H9 (cell line): ENCODE results near the gene LMX1A. TPM values are rescaled to one million over a fixed set of nuclear protein-coding genes. Genes with fewer than 3 reads are reported as not detected.

Source experiments
- DNase-seq: peaks from one replicate; pipeline ENCODE4 v3.0.0-alpha.2; 2017
- H2AFZ ChIP-seq: one replicate; pipeline ENCODE4 v1.6.1; 2013; ENCODE audit warnings: mild to moderate bottlenecking, low read length, control low read depth, moderate library complexity
- H2AK5ac ChIP-seq: 2 replicates; pipeline ENCODE4 v1.6.1; 2013; ENCODE audit warnings: low read length, control low read depth, mixed read lengths; ENCODE audit not compliant: insufficient read length
- H2BK120ac ChIP-seq: one replicate; pipeline ENCODE4 v1.6.1; 2013; ENCODE audit warnings: low read depth, mild to moderate bottlenecking, low read length, control low read depth, inconsistent platforms; ENCODE audit not compliant: poor library complexity, severe bottlenecking
- H2BK12ac ChIP-seq: 2 replicates; pipeline ENCODE4 v1.6.1; 2013; ENCODE audit warnings: low read length, control low read depth, mixed read lengths, low read depth; ENCODE audit not compliant: insufficient read length
- H2BK15ac ChIP-seq: 2 replicates; pipeline ENCODE4 v1.6.1; 2013; ENCODE audit warnings: low read depth, low read length, control low read depth
- H2BK20ac ChIP-seq: one replicate; pipeline ENCODE4 v1.6.1; 2013; ENCODE audit warnings: low read depth, mild to moderate bottlenecking, low read length, control low read depth, inconsistent platforms; ENCODE audit not compliant: poor library complexity, severe bottlenecking
- H2BK5ac ChIP-seq: 2 replicates; pipeline ENCODE4 v1.6.1; 2013; ENCODE audit warnings: low read length, control low read depth, mixed read lengths; ENCODE audit not compliant: insufficient read length
- H3K14ac ChIP-seq: 2 replicates; pipeline ENCODE4 v1.6.1; 2013; ENCODE audit warnings: low read length, control low read depth; ENCODE audit not compliant: insufficient read depth
- H3K18ac ChIP-seq: 2 replicates; pipeline ENCODE4 v1.6.1; 2013; ENCODE audit warnings: low read depth, mild to moderate bottlenecking, mixed read lengths, low read length, control low read depth; ENCODE audit not compliant: insufficient read length
- H3K23ac ChIP-seq: 2 replicates; pipeline ENCODE4 v1.6.1; 2013; ENCODE audit warnings: low read length, control low read depth, mixed read lengths, low read depth; ENCODE audit not compliant: insufficient read length
- H3K23me2 ChIP-seq: 2 replicates; pipeline ENCODE4 v1.6.1; 2013; ENCODE audit warnings: low read depth, mild to moderate bottlenecking, mixed read lengths, low read length, control low read depth; ENCODE audit not compliant: insufficient read length, poor library complexity, severe bottlenecking
- H3K27ac ChIP-seq: 2 replicates; pipeline ENCODE4 v1.5.1; 2013; ENCODE audit warnings: low read length, control low read depth, mixed read lengths, low read depth; ENCODE audit not compliant: insufficient read length
- H3K27me3 ChIP-seq: 2 replicates; pipeline ENCODE4 v1.6.1; 2013; ENCODE audit warnings: low read length, control low read depth, inconsistent platforms; ENCODE audit not compliant: insufficient read depth
- H3K4ac ChIP-seq: 2 replicates; pipeline ENCODE4 v1.6.1; 2013; ENCODE audit warnings: low read depth, mild to moderate bottlenecking, control low read depth, inconsistent platforms, low read length, moderate library complexity
- H3K4me1 ChIP-seq: 2 replicates; pipeline ENCODE4 v1.6.1; 2013; ENCODE audit warnings: low read length, control low read depth, inconsistent platforms; ENCODE audit not compliant: insufficient read depth
- H3K4me2 ChIP-seq: 2 replicates; pipeline ENCODE4 v1.6.1; 2013; ENCODE audit warnings: low read length, control low read depth, mixed read lengths; ENCODE audit not compliant: insufficient read length, insufficient read depth
- H3K56ac ChIP-seq: 2 replicates; pipeline ENCODE4 v1.6.1; 2013; ENCODE audit warnings: low read depth, mild to moderate bottlenecking, mixed read lengths, low read length, control low read depth; ENCODE audit not compliant: insufficient read length
- H3K79me1 ChIP-seq: 2 replicates; pipeline ENCODE4 v1.6.1; 2013; ENCODE audit warnings: low read depth, mild to moderate bottlenecking, moderate library complexity, low read length, control low read depth, inconsistent platforms; ENCODE audit not compliant: insufficient read depth, poor library complexity, severe bottlenecking
- H3K79me2 ChIP-seq: 2 replicates; pipeline ENCODE4 v1.6.1; 2013; ENCODE audit warnings: low read length, control low read depth, inconsistent platforms; ENCODE audit not compliant: insufficient read depth
- H3K9ac ChIP-seq: 2 replicates; pipeline ENCODE4 v1.6.1; 2013; ENCODE audit warnings: low read length, control low read depth, mixed read lengths; ENCODE audit not compliant: insufficient read length; ENCODE audit errors: extremely low read depth
- H3K9me3 ChIP-seq: one replicate; pipeline ENCODE4 v1.6.1; 2013; ENCODE audit warnings: low read depth, low read length, inconsistent platforms; ENCODE audit not compliant: control insufficient read depth
- H3T11ph ChIP-seq: one replicate; pipeline ENCODE4 v1.6.1; 2013; ENCODE audit warnings: mild to moderate bottlenecking, low read length, control low read depth, inconsistent platforms
- H4K20me1 ChIP-seq: one replicate; pipeline ENCODE4 v1.6.1; 2013; ENCODE audit not compliant: control insufficient read depth, insufficient read length, insufficient read depth
- H4K5ac ChIP-seq: 2 replicates; pipeline ENCODE4 v1.6.1; 2013; ENCODE audit warnings: low read depth, mild to moderate bottlenecking, mixed read lengths, low read length, control low read depth; ENCODE audit not compliant: insufficient read length
- H4K8ac ChIP-seq: replicated peaks from 2 replicates; pipeline ENCODE4 v1.6.1; 2013; ENCODE audit warnings: low read length, control low read depth, mixed read lengths, low read depth; ENCODE audit not compliant: insufficient read length
- H4K91ac ChIP-seq: 2 replicates; pipeline ENCODE4 v1.6.1; 2013; ENCODE audit warnings: low read depth, mild to moderate bottlenecking, moderate library complexity, mixed read lengths, low read length, control low read depth; ENCODE audit not compliant: insufficient read length
- H3K27ac Mint-ChIP-seq, 3 experiments: 2 replicates in 2 of 3; 3 replicates in 1 of 3; pipeline ENCODE4 v1.8.0; 2020 to 2021; ENCODE audit warnings: mixed read lengths in 3 of 3, mild to moderate bottlenecking in 1 of 3, moderate library complexity in 1 of 3
- H3K27me3 Mint-ChIP-seq: 2 replicates; pipeline ENCODE4 v1.8.0; 2021; ENCODE audit warnings: low read depth, mild to moderate bottlenecking, moderate library complexity, mixed read lengths
- H3K36me3 Mint-ChIP-seq, 3 experiments: 2 replicates in 2 of 3; 3 replicates in 1 of 3; pipeline ENCODE4 v1.8.0; 2020 to 2021; ENCODE audit warnings: low read depth in 3 of 3, mixed read lengths in 3 of 3; ENCODE audit not compliant: insufficient read depth in 1 of 3
- H3K4me1 Mint-ChIP-seq, 2 experiments: 2 replicates each; pipeline ENCODE4 v1.8.0; 2020; ENCODE audit warnings: mixed read lengths in 2 of 2
- H3K4me3 Mint-ChIP-seq, 2 experiments: 2 replicates in 1 of 2; 3 replicates in 1 of 2; pipeline ENCODE4 v1.8.0; 2020 to 2021; ENCODE audit warnings: mild to moderate bottlenecking in 2 of 2, mixed read lengths in 2 of 2, moderate library complexity in 1 of 2
- H3K9me3 Mint-ChIP-seq, 2 experiments: 2 replicates in 1 of 2; 3 replicates in 1 of 2; pipeline ENCODE4 v1.8.0; 2020; ENCODE audit warnings: mild to moderate bottlenecking in 2 of 2, mixed read lengths in 2 of 2, moderate library complexity in 1 of 2
- CTCF ChIP-seq: fragments of 200-600 bp; sonication (generic); conservative IDR thresholded peaks from 3 replicates; pipeline ENCODE4 v1.8.0; 2021; ENCODE audit warnings: antibody characterized with exemption, mild to moderate bottlenecking
- WGBS: extraction: QIAGEN DNeasy Blood & Tissue Kit; methylation state at CpG from one replicate; pipeline ENCODE4 v1.1.7; 2013; ENCODE audit warnings: missing lambda C conversion rate, low lambda C conversion rate, mixed read lengths; ENCODE audit not compliant: insufficient read length; ENCODE audit errors: extremely low coverage; 5-methylcytosine and 5-hydroxymethylcytosine counted together
- total RNA-seq: library from RNA; stranded (reverse); gene quantifications from 2 replicates; pipeline ENCODE4 v1.2.1, GENCODE V29; 2021

Gene LMX1A
- total RNA-seq, 1 experiment from 2014 or later: not detected

GRCh38 chr1:165316153-165316772 is 40.3 kb downstream of the LMX1A start:
- no peak overlapping the region for H3K4me3 Mint-ChIP-seq
- H2BK120ac ChIP-seq: no peak overlapping the region
- H4K5ac ChIP-seq: no peak overlapping the region
- no peaks in the 10 kb centered on the region for H3K79me2 ChIP-seq
- no peak overlapping the region for H3K23ac ChIP-seq
- H4K91ac ChIP-seq: no peak overlapping the region
- H3K23me2 ChIP-seq: no peaks in the 10 kb centered on the region
- H3K9ac ChIP-seq: no peak overlapping the region
- no peaks in the 10 kb centered on the region for H3K27me3 ChIP-seq
- no peak overlapping the region for H3K18ac ChIP-seq
- H2BK12ac ChIP-seq: no peak overlapping the region
- WGBS: no CpG with 5 or more reads among the region's 10 CpGs
- no peaks in the 10 kb centered on the region for H3K79me1 ChIP-seq
- no peak overlapping the region for H3T11ph ChIP-seq
- no peak overlapping the region for H3K4me2 ChIP-seq
- no peak overlapping the region for H2BK15ac ChIP-seq
- no peak overlapping the region for H3K27ac Mint-ChIP-seq
- DNase-seq: no peak
- H3K4me1 ChIP-seq: no peaks in the 10 kb centered on the region
- H2BK5ac ChIP-seq: no peak overlapping the region
- H4K20me1 ChIP-seq: no peaks in the 10 kb centered on the region
- no peak overlapping the region for H2AFZ ChIP-seq
- H3K36me3 Mint-ChIP-seq: peaks cover 0 to 8% (median 0%) of the 10 kb centered on the region in 3 experiments; a peak in 3 of 7 replicates
- H3K14ac ChIP-seq: no peak overlapping the region
- peaks cover 0 to 6% of the 10 kb centered on the region in 2 experiments; a peak in 1 of 4 replicates for H3K4me1 Mint-ChIP-seq
- peaks cover 29% of the 10 kb centered on the region for H3K27me3 Mint-ChIP-seq
- H3K56ac ChIP-seq: no peak overlapping the region
- TF ChIP-seq CTCF: no peak
- no peak overlapping the region for H4K8ac ChIP-seq
- no peak overlapping the region for H3K4ac ChIP-seq
- H3K9me3 Mint-ChIP-seq: peaks cover 7 to 8% of the 10 kb centered on the region in 2 experiments; a peak in 4 of 5 replicates
- no peak overlapping the region for H3K27ac ChIP-seq
- H2BK20ac ChIP-seq: no peak overlapping the region
- peaks cover 6% of the 10 kb centered on the region for H3K9me3 ChIP-seq
- H2AK5ac ChIP-seq: no peak overlapping the region
